K562 (cell line): Measurements from ENCODE around the gene PPIA. TPM values are rescaled to one million over a fixed set of nuclear protein-coding genes. Genes with fewer than 3 reads are reported as not detected.

Experiments used
- ADNP ChIP-seq: fragments of 200-800 bp; sonication (Bioruptor generic); IDR thresholded peaks from 2 replicates; pipeline ENCODE4 v1.6.1; 2016; ENCODE audit warnings: missing genetic modification characterization, missing compliant biosample characterization
- BRD9 ChIP-seq: fragments of 450-650 bp; IDR thresholded peaks from 2 replicates; pipeline ENCODE4 v1.6.1; 2018; ENCODE audit warnings: low read depth; ENCODE audit not compliant: partially characterized antibody
- CEBPB ChIP-seq: fragments of 450-650 bp; IDR thresholded peaks from 2 replicates; pipeline ENCODE4 v1.6.1; 2016; ENCODE audit warnings: missing genetic modification characterization, missing compliant biosample characterization
- GTF2A2 ChIP-seq: IDR thresholded peaks from 2 replicates; pipeline ENCODE4 v1.6.1; 2016; ENCODE audit warnings: mild to moderate bottlenecking, missing genetic modification characterization, missing compliant biosample characterization
- HMGN3 ChIP-seq: IDR thresholded peaks from 2 replicates; pipeline ENCODE4 v1.6.1; 2011; ENCODE audit warnings: borderline replicate concordance, low read depth, mild to moderate bottlenecking, mixed read lengths, low read length; ENCODE audit not compliant: insufficient read length; ENCODE audit errors: extremely low read depth
- MBD1 ChIP-seq: fragments of 250-450 bp; sonication (Bioruptor Pico); IDR thresholded peaks from 2 replicates; pipeline ENCODE4 v1.8.0; 2022; ENCODE audit warnings: inconsistent platforms
- MXI1 ChIP-seq: IDR thresholded peaks from 2 replicates; pipeline ENCODE4 v1.6.1; 2011; ENCODE audit warnings: low read depth, mild to moderate bottlenecking, improper control_type of control experiment, low read length
- PHF20 ChIP-seq: fragments of 450-650 bp; IDR thresholded peaks from 2 replicates; pipeline ENCODE4 v1.6.1; 2018; ENCODE audit not compliant: partially characterized antibody
- RB1 ChIP-seq: fragments of 450-650 bp; IDR thresholded peaks from 2 replicates; pipeline ENCODE4 v1.6.1; 2017; ENCODE audit warnings: low read depth, mild to moderate bottlenecking
- SIN3B ChIP-seq: fragments of 450-650 bp; IDR thresholded peaks from 2 replicates; pipeline ENCODE4 v1.6.1; 2017; ENCODE audit warnings: low read depth, mild to moderate bottlenecking, moderate library complexity
- SRSF1 ChIP-seq: fragments of 200-400 bp; formaldehyde crosslinking; IDR thresholded peaks from 2 replicates; pipeline ENCODE4 v1.6.1; 2017; ENCODE audit warnings: mild to moderate bottlenecking, low read depth, low read length, moderate library complexity
- SRSF3 ChIP-seq: fragments of 200-400 bp; formaldehyde crosslinking; IDR thresholded peaks from 2 replicates; pipeline ENCODE4 v1.6.1; 2016; ENCODE audit warnings: mild to moderate bottlenecking, low read length, moderate library complexity; ENCODE audit not compliant: insufficient read depth
- TEAD1 ChIP-seq, 2 experiments: fragments of 450-650 bp in 1 of 2; sonication (generic) in 1 of 2; formaldehyde crosslinking; IDR thresholded peaks; 2 replicates each; pipeline versions ENCODE4 v1.4.0 to v1.8.0; 2020 to 2022; ENCODE audit warnings: mild to moderate bottlenecking in 2 of 2, missing genetic modification reagents in 1 of 2
- TGIF2 ChIP-seq: sonication (generic); formaldehyde crosslinking; IDR thresholded peaks from 2 replicates; pipeline ENCODE4 v1.8.1; 2022; ENCODE audit warnings: mild to moderate bottlenecking, missing genetic modification reagents, moderate library complexity
- USF2 ChIP-seq: sonication (generic); formaldehyde crosslinking; IDR thresholded peaks from 2 replicates; pipeline ENCODE4 v1.5.0; 2020; ENCODE audit warnings: missing genetic modification reagents
- ZBED1 ChIP-seq: IDR thresholded peaks from 2 replicates; pipeline ENCODE4 v1.6.1; 2014
- ZC3H8 ChIP-seq: fragments of 450-650 bp; IDR thresholded peaks from 2 replicates; pipeline ENCODE4 v1.6.1; 2017
- ZFPM2 ChIP-seq: fragments of 250-450 bp; sonication (Bioruptor Pico); IDR thresholded peaks from 2 replicates; pipeline ENCODE4 v1.5.1; 2022; ENCODE audit warnings: mild to moderate bottlenecking
- ZNF239 ChIP-seq: fragments of 250-450 bp; sonication (Bioruptor Pico); IDR thresholded peaks from 2 replicates; pipeline ENCODE4 v1.4.0; 2020; ENCODE audit warnings: mild to moderate bottlenecking
- ZNF253 ChIP-seq: fragments of 250-450 bp; sonication (Bioruptor Pico); conservative IDR thresholded peaks from 2 replicates; pipeline ENCODE4 v1.6.1; 2021; ENCODE audit warnings: mild to moderate bottlenecking
- ZNF280B ChIP-seq: fragments of 250-450 bp; sonication (Bioruptor Pico); IDR thresholded peaks from 2 replicates; pipeline ENCODE4 v1.5.1; 2021; ENCODE audit warnings: mild to moderate bottlenecking
- ZNF655 ChIP-seq: fragments of 250-450 bp; sonication (Bioruptor Pico); IDR thresholded peaks from 2 replicates; pipeline ENCODE4 v1.5.0; 2021
- ZNF780A ChIP-seq: fragments of 250-450 bp; sonication (Bioruptor Pico); IDR thresholded peaks from 2 replicates; pipeline ENCODE4 v1.5.0; 2021; ENCODE audit warnings: mild to moderate bottlenecking
- polyA plus RNA-seq, 8 experiments: library from polyadenylated mRNA; depleted of rRNA in 4 of 8; stranded (reverse) in 5 of 8; unstranded in 3 of 8; fragments of >200 nt; fragmentation: Nextera tagmentation in 2 of 8; fragmentation: Illumina TruSeq in 1 of 8; extraction: Ambion mirVana in 2 of 8; extraction: Trizol in 1 of 8; gene quantifications; 2 replicates each; pipeline versions ENCODE4 v1.2.1 to v1.2.3, GENCODE V29; 2011 to 2014; ENCODE audit warnings: inconsistent platforms in 1 of 8, missing spikeins in 1 of 8
- total RNA-seq, 7 experiments: library from RNA; depleted of rRNA in 6 of 7; stranded (reverse); fragments of >200 nt in 6 of 7; fragmentation: Illumina TruSeq in 2 of 7; extraction: Trizol in 2 of 7; gene quantifications; 2 replicates each; pipeline versions ENCODE4 v1.2.1 to v1.2.3, GENCODE V29; 2011 to 2021; ENCODE audit warnings: low replicate concordance in 1 of 7

PPIA gene
- total and polyA plus RNA-seq, 9 of the 15 experiments (the other 6 are each of a cell fraction or from before 2014, with no cell fraction given): 2,583 to 7,504 (median 3,973) TPM

- TF ChIP-seq USF2 (peak; percentile 20; the same call in 1 of the 2 replicates), MXI1 (peak; percentile 75), BRD9 (no peak), CEBPB (no peak), PHF20 (no peak), MBD1 (CRISPR knock-in tag) (no peak), ZNF655 (CRISPR knock-in tag) (no peak), ZNF239 (CRISPR knock-in tag) (no peak), ZNF280B (CRISPR knock-in tag) (no peak), TGIF2 (CRISPR knock-in tag) (peak; percentile 84), ZNF780A (CRISPR knock-in tag) (no peak), ZC3H8 (no peak), ZNF253 (CRISPR knock-in tag) (no peak), SRSF3 (peak; percentile 58; the same call in 1 of the 2 replicates), ZBED1 (no peak; the same call in 1 of the 2 replicates), TEAD1 (CRISPR knock-in tag; IDR thresholded peaks at IDR 0.05) (peak; percentile 1 to 63; a peak in 1 of 4 replicates), ZFPM2 (CRISPR knock-in tag) (peak; percentile 62; the same call in 1 of the 2 replicates), RB1 (peak; percentile 92), HMGN3 (peak; percentile 84), SIN3B (peak; percentile 65), GTF2A2 (tag) (peak; percentile 98), SRSF1 (no peak; the same call in 1 of the 2 replicates), ADNP (no peak)
Measured at GRCh38 chr7:44796504-44797328, at the start of gene PPIA (continued).
